ENCODE measurements around the gene PRKCE.
A peak's percentile ranks its signal among the peaks of the same experiment; 100 is the strongest.

PRKCE gene

GRCh38 chr2:45980161-45980865 lies 328.8 kb downstream of the PRKCE start:
- DNase-seq: no peak

- no peak for DNase-seq
Measured at GRCh38 chr2:45981384-45981930, 330.0 kb downstream of the PRKCE start.

- DNase-seq: no peak
Measured at GRCh38 chr2:45982096-45982495, 330.6 kb downstream of the PRKCE start.

DNA sequence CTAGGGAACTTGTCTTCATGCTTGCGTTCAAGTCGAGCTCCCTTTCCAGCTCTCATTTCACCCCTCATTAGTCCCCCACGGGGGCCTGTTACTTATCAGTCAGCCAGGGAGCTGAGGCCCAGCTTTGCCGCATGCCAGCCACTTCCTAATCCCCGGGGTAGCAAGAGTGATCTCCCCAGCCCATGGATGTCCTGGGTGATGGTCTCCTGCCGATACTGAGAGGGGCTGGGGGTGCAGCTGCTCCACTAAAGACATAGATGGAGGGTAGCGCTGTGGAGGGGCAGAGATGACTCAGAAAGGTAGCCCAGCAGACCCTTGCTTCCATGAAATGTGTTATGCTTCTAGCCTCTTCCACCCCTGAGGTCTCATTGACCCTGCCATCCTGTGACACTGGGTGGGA lies 331.7 kb downstream of the PRKCE start:
- no peak for DNase-seq

DNA sequence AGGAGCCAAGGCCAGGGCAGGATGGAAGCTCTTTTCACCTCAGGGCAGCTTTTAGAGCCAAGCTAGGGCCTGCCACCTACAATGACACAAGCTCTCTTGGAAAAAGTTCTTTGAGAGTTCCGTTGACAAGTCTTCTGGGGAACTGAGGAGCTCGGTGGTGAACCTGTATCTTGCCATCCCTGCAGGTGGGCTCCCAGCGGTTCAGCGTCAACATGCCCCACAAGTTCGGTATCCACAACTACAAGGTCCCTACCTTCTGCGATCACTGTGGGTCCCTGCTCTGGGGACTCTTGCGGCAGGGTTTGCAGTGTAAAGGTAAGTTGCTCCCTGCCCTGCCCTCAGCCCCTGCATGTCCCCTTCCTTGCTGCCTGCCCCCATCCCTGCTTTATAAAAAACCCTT lies 332.9 kb downstream of the PRKCE start:
- DNase-seq: no peak

DNA sequence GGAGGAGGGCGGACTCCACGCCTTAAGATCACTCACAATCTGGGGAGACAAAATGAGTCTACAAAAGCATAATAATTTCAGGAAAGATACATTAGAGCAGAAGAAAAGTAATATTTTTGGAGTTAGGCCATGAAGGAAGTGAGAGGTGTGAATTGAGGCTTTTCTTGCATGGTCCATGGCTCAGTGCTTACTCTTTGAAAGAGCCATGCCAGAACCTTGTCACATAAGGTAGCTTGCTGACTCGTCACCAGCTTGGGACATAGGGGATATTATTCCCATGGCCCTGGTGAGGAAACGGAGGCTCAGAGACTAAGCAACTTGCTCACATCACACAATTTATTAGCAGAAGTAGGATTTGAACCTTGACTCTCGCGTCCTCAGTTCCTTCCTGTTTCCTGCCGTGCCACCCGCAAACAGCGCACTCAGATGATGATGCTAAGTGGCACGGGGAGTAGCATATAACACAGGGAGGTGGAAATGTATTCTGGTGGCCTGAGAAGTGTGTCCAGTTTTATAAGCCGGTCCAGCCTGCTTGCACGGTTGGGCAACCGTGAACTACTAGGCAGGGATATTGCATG lies 333.5 kb downstream of the PRKCE start:
- DNase-seq: no peak

GRCh38 chr2:45986509-45986908 lies 335.0 kb downstream of the PRKCE start:
- DNase-seq: no peak

- no peak for DNase-seq
Measured at GRCh38 chr2:45987856-45988255, 336.4 kb downstream of the PRKCE start.

GRCh38 chr2:45988879-45989278 lies 337.4 kb downstream of the PRKCE start:
- DNase-seq: no peak

DNA sequence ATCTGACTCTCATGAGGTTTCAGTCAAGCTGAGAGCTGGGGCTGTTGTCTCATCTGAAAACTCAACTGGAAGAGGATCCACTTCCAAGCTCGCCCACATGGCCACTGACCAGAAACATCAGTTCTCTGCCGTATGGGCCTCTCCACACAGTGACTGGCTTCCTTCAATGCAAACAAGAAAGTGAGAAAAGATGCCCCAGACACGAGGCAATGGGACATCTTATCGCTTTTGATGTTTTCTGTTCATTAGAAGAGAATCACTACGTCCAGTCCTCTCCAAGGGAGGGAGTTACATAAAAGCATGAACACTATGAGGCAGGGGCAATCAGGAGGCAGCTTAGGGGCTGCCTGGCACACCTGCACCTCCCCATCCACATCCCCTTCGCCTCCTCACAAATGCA lies 338.7 kb downstream of the PRKCE start:
- DNase-seq: no peak

DNA sequence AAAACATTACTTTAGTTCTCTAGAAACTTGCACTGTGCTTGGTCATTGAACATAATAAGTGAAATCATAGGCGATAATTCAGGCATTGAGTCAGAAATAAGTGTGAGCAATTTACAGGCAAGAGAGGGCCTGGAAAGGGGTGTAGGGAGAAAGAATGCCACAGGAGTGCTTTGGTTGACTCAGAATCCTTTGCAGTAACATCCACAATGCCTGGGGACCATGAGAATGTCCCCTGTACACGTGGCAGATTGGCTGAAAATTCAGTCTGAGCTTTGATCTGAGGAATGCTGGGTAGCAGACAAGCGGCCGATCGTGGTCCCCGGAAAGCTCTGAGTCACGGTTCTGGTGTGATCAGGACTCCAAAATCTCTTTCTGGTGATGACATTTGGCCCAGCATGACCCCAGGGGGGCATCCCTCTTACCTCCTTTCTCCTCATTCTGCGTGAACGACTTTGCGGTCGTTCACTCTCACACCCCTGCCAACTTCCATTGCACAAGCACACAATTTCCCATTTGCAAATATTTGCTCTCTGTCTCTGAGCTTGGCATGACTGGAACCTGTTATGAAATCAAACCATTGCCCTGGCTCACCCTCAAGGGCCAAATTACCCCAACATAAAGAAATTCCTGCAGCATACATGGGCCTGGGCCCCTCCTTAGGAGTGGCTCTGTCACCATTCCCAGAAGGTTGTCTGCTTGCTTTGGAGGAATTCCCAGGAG lies 340.7 kb downstream of the PRKCE start:
- peak; percentile 93 for DNase-seq

GRCh38 chr2:45992741-45993475 lies 341.4 kb downstream of the PRKCE start:
- DNase-seq: no peak

GRCh38 chr2:45993476-45993991 lies 342.1 kb downstream of the PRKCE start:
- peak; percentile 76 for DNase-seq

- DNase-seq: no peak
Measured at GRCh38 chr2:45994060-45994459, 342.6 kb downstream of the PRKCE start.

DNA sequence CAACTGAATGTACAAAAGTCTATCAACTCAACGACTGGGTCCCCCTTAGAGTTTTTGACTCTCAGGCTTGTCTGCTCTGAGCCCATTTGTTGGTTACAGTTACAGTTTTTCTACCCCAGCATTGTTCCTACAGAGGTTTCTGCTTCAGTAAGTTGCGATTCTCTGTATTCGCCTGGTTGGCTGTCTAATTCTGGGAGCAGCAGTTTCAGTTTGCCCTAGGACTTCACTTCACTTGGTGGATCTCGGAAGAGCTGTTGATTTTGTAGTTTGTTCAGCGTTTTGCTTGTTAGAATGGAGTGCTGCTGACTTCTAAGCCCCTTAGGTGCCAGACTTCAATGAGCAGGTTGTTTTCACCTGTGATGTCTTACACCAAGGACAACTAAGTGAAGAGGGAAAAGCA lies 349.2 kb downstream of the PRKCE start:
- DNase-seq: no peak

GRCh38 chr2:46001290-46001689 lies 349.8 kb downstream of the PRKCE start:
- DNase-seq: no peak

- peak; percentile 64 for DNase-seq
Measured at GRCh38 chr2:46001741-46002506, 350.4 kb downstream of the PRKCE start.

- peak; percentile 31 for DNase-seq
Measured at GRCh38 chr2:46002507-46002883, 351.0 kb downstream of the PRKCE start.

DNA sequence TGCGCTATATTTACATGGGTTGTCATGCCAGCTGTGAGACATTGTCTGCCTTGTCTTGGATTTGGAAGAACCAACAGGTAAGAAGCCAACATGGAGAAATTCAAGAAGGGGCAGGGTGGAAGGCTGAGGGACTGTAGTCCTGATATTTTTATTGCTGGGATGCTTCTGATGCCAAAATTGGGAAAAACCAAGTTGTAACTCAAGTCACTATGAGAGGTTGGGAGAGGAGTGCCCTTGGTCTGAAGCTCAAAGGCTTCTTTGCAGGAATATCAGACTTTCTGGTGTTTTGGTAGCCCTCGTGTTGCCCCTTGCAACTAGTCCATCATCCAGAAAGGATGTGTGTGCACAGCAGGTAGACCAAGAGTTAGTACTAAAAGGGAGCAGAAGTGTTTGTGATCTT lies 351.5 kb downstream of the PRKCE start:
- no peak for DNase-seq

DNA sequence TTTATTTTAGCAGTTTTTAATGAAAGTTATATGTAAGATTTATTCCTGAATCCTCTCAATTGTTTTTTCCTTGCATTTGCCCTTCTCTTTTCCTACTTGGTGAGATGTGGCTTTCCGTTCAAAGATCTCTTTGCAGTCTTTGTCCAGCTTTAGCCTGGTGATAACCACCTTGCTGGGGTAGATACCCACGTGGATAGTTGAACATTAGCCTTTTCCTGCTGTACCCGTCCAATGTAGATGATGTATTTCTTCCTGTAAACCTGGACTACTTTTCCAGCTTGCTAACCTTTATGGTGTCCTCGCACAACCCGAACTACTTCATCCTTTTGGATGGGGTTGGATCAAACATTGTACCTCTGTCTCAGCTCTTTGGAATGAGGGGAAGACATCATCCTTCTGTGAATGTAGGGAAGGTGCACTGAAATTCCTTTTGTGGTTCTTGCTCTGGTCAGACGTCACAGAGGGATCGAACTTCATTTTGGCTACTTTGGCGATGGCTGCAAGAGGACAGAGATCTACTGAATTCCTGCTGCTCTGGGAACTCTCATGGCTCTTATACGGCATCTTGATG lies 352.5 kb downstream of the PRKCE start:
- peak; percentile 45 for DNase-seq

DNA sequence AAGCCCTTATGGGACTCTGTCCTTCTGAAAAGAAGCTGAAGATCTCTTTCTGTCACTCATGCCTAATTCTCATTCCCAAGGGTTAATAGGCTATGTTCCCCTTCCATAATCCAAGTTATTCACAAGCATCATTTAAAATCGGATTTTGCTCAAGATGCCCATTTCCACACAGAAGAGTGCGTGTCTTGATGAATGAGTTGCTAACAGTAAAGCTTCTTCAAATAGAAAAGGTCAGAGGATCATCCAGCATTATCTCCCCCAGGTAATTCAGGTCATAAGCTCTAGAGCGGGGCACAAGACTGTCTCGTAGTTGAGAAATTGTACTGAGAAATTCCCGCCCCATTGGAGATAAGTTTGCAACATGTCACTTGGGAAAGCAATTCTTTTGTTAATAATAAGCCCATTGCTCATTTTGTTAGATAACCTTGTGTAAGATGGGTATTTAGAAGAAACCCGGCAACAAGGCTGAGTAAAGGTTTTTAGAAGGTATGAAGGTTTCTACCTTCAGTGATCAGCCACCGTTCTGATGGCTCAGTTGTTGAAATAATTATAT lies 355.1 kb downstream of the PRKCE start:
- DNase-seq: no peak

GRCh38 chr2:46007412-46007811 lies 355.9 kb downstream of the PRKCE start:
- DNase-seq: no peak

Measured in fibroblast of skin of right biceps (primary cell).